A549 (cell line): ENCODE data around the gene GCK.

Source experiments
- CTCF ChIP-seq: fragments of >200 bp; sonication (Bioruptor Twin); formaldehyde crosslinking; IDR thresholded peaks from 3 replicates; pipeline ENCODE4 v1.5.1; 2016
- MAFK ChIP-seq: fragments of 450-650 bp; IDR thresholded peaks from 2 replicates; pipeline ENCODE4 v1.6.1; 2014; ENCODE audit not compliant: partially characterized antibody
- TF ChIP-seq, protein P1 (sequence below): IDR thresholded peaks from 2 replicates; pipeline ENCODE4 v1.6.1; 2012

DNA sequence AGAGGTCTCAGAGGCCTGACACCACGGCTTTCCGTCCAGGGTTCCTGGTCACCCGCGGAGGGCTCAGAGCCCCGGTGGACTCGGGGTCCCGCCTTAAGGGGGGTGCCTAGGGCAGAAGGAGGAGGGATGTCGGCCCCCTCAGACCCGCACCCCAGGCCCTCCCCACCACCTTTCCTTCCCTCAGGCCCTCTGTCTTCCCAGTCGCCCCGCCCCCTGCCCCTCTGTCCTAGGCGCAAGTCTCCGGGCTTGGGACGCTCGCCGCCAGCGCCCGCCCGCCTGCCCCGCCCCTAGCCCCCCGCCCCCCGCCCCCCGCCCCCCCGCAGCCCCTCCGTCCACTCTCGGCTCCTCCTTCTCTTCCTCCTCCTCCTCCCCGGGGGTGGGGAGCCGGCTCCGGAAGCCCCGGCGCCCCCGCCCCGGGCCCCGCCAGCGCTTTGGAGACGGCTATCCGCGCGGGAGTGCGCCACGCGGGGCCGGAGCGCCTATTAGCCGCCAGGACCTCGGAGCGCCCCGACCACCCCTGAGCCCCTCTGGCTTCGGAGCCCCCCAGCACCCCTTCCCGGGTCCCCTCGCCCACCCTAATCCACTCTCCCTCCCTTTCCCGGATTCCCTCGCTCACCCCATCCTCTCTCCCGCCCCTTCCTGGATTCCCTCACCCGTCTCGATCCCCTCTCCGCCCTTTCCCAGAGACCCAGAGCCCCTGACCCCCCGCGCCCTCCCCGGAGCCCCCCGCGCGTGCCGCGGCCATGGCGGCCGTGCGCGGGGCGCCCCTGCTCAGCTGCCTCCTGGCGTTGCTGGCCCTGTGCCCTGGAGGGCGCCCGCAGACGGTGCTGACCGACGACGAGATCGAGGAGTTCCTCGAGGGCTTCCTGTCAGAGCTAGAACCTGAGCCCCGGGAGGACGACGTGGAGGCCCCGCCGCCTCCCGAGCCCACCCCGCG lies 85.0 kb downstream of the GCK start, which contains the start of gene AEBP1:
- TF ChIP-seq, protein P1, sequence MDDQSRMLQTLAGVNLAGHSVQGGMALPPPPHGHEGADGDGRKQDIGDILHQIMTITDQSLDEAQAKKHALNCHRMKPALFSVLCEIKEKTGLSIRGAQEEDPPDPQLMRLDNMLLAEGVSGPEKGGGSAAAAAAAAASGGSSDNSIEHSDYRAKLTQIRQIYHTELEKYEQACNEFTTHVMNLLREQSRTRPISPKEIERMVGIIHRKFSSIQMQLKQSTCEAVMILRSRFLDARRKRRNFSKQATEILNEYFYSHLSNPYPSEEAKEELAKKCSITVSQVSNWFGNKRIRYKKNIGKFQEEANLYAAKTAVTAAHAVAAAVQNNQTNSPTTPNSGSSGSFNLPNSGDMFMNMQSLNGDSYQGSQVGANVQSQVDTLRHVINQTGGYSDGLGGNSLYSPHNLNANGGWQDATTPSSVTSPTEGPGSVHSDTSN, result no peak
- no peak for TF ChIP-seq MAFK
- TF ChIP-seq CTCF, result no peak
